Tibial nerve (tissue), 3 donors: ENCODE results near the gene SNCAIP.

Experiments used
- CTCF ChIP-seq, 5 experiments: fragments of 200-600 bp in 3 of 5; fragments of 450-650 bp in 2 of 5; sonication (generic) in 3 of 5; IDR thresholded peaks; one replicate each; pipeline ENCODE4 v1.5.1; 2016 to 2019; ENCODE audit warnings: antibody characterized with exemption in 5 of 5, mild to moderate bottlenecking in 3 of 5, moderate library complexity in 2 of 5
- POLR2A ChIP-seq, 2 donors: fragments of 450-650 bp; IDR thresholded peaks; one replicate each; pipeline ENCODE4 v1.6.1; 2017; ENCODE audit warnings: antibody characterized with exemption in 2 of 2, mild to moderate bottlenecking in 2 of 2, moderate library complexity in 2 of 2

- TF ChIP-seq CTCF (IDR thresholded peaks at IDR 0.05) (no peak), POLR2A (IDR thresholded peaks at IDR 0.05) (no peak)
Measured at GRCh38 chr5:122445070-122445469, 133.0 kb downstream of the SNCAIP start.
